Natural killer cell (primary cell): ENCODE measurements around the gene DGKE. TPM values are rescaled to one million over a fixed set of nuclear protein-coding genes. Genes with fewer than 3 reads are reported as not detected.
A peak's percentile ranks its signal among the peaks of the same experiment; 100 is the strongest.

Experiments
- ATAC-seq, 3 donors: fragments of 150-1000 bp in 2 of 3; fragments of 200-7000 bp in 1 of 3; cut with Tn5 transposase; 1 replicate in 1 of 3; 2 replicates in 2 of 3; pipeline ENCODE4 v1.10.0; 2021; ENCODE audit warnings: mild to moderate bottlenecking in 2 of 3, moderate library complexity in 2 of 3
- DNase-seq, 2 donors: peaks; one replicate each; pipeline versions ENCODE4 v3.0.0 to v3.0.0-alpha.2; 2013 to 2021; ENCODE audit warnings: mixed read lengths in 1 of 2
- H3K27ac ChIP-seq: one replicate; pipeline ENCODE4 v1.5.1; 2013; ENCODE audit warnings: mild to moderate bottlenecking, low read length
- H3K27me3 ChIP-seq: one replicate; pipeline ENCODE4 v1.6.1; 2013; ENCODE audit warnings: low read length; ENCODE audit not compliant: control insufficient read depth, insufficient read depth
- H3K36me3 ChIP-seq: one replicate; pipeline ENCODE4 v1.6.1; 2013; ENCODE audit warnings: low read length; ENCODE audit not compliant: control insufficient read depth, insufficient read depth
- H3K4me1 ChIP-seq: one replicate; pipeline ENCODE4 v1.6.1; 2013; ENCODE audit warnings: low read length; ENCODE audit not compliant: control insufficient read depth, insufficient read depth
- H3K4me3 ChIP-seq: one replicate; pipeline ENCODE4 v1.5.1; 2013; ENCODE audit warnings: low read length
- H3K9me3 ChIP-seq: one replicate; pipeline ENCODE4 v1.6.1; 2013; ENCODE audit warnings: low read length; ENCODE audit not compliant: control insufficient read depth, insufficient read depth
- H3K27ac Mint-ChIP-seq, 2 donors: one replicate each; pipeline ENCODE4 v1.8.0; 2022; ENCODE audit warnings: mild to moderate bottlenecking in 2 of 2, mixed read lengths in 2 of 2, moderate library complexity in 1 of 2
- H3K27me3 Mint-ChIP-seq, 2 donors: one replicate each; pipeline ENCODE4 v1.8.0; 2022; ENCODE audit warnings: low read depth in 2 of 2, mixed read lengths in 2 of 2
- H3K36me3 Mint-ChIP-seq: one replicate; pipeline ENCODE4 v1.8.0; 2022; ENCODE audit warnings: mixed read lengths
- H3K4me1 Mint-ChIP-seq, 2 donors: one replicate each; pipeline ENCODE4 v1.8.0; 2022; ENCODE audit warnings: mixed read lengths in 2 of 2
- H3K4me3 Mint-ChIP-seq: one replicate; pipeline ENCODE4 v1.8.0; 2022; ENCODE audit warnings: mild to moderate bottlenecking, moderate library complexity, mixed read lengths
- H3K9me3 Mint-ChIP-seq, 2 donors: one replicate each; pipeline ENCODE4 v1.8.0; 2022; ENCODE audit warnings: mixed read lengths in 2 of 2
- CTCF ChIP-seq: fragments of 200-600 bp; IDR thresholded peaks from one replicate; pipeline ENCODE4 v1.8.0; 2022; ENCODE audit warnings: antibody characterized with exemption
- WGBS: methylation state at CpG from one replicate; pipeline ENCODE4 v1.1.7; 2013; ENCODE audit warnings: missing lambda C conversion rate; ENCODE audit not compliant: insufficient coverage; 5-methylcytosine and 5-hydroxymethylcytosine counted together
- intact Hi-C: fragments of 100-400 bp; cut with micrococcal nuclease; formaldehyde crosslinking; loops from one replicate; pipeline ENCODE4 v1.14.2; 2022
- total RNA-seq, 4 donors: library from RNA; stranded (reverse); fragments of 120-200 nt in 1 of 4; gene quantifications; one replicate each; pipeline versions ENCODE4 v1.2.3 to v1.2.4, GENCODE V29; 2013 to 2022

Gene DGKE
- total RNA-seq, 3 donors from 2014 or later (not counting 1 experiment from before 2014, with no cell fraction given), result 19.3 to 31.0 (median 29.5) TPM

DNA sequence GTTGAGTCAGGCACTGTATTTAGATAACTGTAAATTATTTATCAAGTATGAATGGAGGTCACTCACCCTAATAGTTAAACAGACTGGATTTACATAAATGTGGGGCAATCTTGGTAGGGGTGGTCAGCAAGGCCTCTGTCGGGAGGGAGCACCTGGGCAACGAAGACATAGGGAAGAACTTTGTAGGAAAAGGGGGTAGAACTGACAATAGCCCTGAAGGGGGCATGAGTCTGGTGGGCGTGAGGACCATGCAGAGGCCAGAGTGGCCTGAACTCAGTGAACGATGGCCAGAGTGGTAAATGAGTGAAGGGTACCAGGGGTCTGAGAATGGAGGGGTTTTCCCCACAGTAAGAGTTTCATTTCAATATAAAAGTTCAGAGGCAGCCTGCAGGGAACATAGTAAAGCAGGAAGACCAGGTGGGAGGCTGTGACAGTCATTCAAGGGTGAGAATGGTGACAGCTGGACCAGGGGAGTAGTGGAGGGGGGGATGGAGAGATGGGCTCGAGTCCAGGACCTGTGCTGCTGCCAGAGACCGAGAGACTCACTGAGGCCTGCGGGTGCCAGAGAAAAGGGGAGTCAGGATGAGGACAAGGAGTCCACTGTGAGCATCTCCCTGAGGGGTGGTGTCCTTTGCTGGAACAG, 3.1 kb upstream of the DGKE start:
- Mint-ChIP-seq H3K9me3 (no peaks in the 10 kb centered on the region), H3K27ac (no peak overlapping the region), H3K36me3 (no peaks in the 10 kb centered on the region), H3K4me3 (peak overlapping the region; percentile 47), H3K4me1 (peaks cover 23 to 34% of the 10 kb centered on the region in 2 donors), H3K27me3 (no peaks in the 10 kb centered on the region)
- no peaks in the 10 kb centered on the region for H3K36me3 ChIP-seq
- H3K27me3 ChIP-seq, result no peaks in the 10 kb centered on the region
- H3K9me3 ChIP-seq, result no peaks in the 10 kb centered on the region
- 94% methylated on average over 7 of the region's 7 CpGs for WGBS
- DNase-seq (no peak), ATAC-seq (no peak)
- no peak overlapping the region for H3K27ac ChIP-seq
- no peak overlapping the region for H3K4me3 ChIP-seq
- no peak for TF ChIP-seq CTCF
- H3K4me1 ChIP-seq, result peaks cover 20% of the 10 kb centered on the region
- intact Hi-C loops, result loop anchor here (5.0 kb wide), 1 partner anchor 131 kb away; the partner anchor contains the start of gene COIL

- Mint-ChIP-seq H3K4me3 (no peak overlapping the region), H3K27ac (no peak overlapping the region), H3K4me1 (peaks cover 26 to 37% of the 10 kb centered on the region in 2 donors), H3K9me3 (no peaks in the 10 kb centered on the region), H3K36me3 (no peaks in the 10 kb centered on the region), H3K27me3 (no peaks in the 10 kb centered on the region)
- no peaks in the 10 kb centered on the region for H3K9me3 ChIP-seq
- H3K27me3 ChIP-seq, result no peaks in the 10 kb centered on the region
- intact Hi-C loops, result loop anchor here (5.0 kb wide), 1 partner anchor 131 kb away; the partner anchor contains the start of gene COIL
- H3K27ac ChIP-seq, result no peak overlapping the region
- no peak overlapping the region for H3K4me3 ChIP-seq
- DNase-seq (no peak), ATAC-seq (no peak)
- TF ChIP-seq CTCF, result no peak
- H3K36me3 ChIP-seq, result no peaks in the 10 kb centered on the region
- WGBS, result 93% methylated on average over 16 of the region's 16 CpGs
- peaks cover 20% of the 10 kb centered on the region for H3K4me1 ChIP-seq
Measured at GRCh38 chr17:56831369-56832095, 2.4 kb upstream of the DGKE start.

DNA sequence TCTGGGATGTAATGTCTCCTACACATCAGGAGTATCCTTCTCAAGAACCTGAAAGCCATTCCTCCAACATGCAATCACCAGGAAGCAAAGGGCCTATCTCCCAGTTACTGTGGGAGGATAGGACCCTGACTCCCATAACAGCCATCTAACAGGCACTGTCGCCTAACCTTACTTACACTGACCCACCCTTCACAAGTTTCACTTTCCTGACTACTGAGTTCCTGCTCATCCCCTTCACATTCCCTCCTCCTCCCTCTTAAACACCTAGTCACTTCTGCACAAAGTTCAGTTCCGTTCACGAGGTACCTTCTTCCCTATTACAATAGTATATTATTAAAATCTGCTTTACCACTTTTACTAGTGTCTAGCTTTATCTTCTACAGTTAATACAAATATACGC, 1.5 kb upstream of the DGKE start:
- peak in 1 of 2 donors; percentile 22 for DNase-seq
- Histone ChIP-seq H3K4me1 (peaks cover 20% of the 10 kb centered on the region), H3K4me3 (no peak overlapping the region), H3K27ac (peak overlapping the region; percentile 1), H3K36me3 (no peaks in the 10 kb centered on the region), H3K9me3 (no peaks in the 10 kb centered on the region), H3K27me3 (no peaks in the 10 kb centered on the region)
- Mint-ChIP-seq H3K27me3 (no peaks in the 10 kb centered on the region), H3K9me3 (no peaks in the 10 kb centered on the region), H3K36me3 (no peaks in the 10 kb centered on the region), H3K4me1 (peaks cover 35 to 46% of the 10 kb centered on the region in 2 donors), H3K4me3 (peak overlapping the region; percentile 88), H3K27ac (peak overlapping the region; percentile 67 to 87)
- WGBS, result 57% methylated on average over 1 of the region's 4 CpGs
- intact Hi-C loops, result loop anchor here (5.0 kb wide), 1 partner anchor 130 kb away; the partner anchor contains the start of gene COIL
- ATAC-seq, result no peak
- TF ChIP-seq CTCF, result no peak
